Upper lobe of left lung (tissue), 6 donors: Measurements from ENCODE around the gene HACD2. TPM values are rescaled to one million over a fixed set of nuclear protein-coding genes. Genes with fewer than 3 reads are reported as not detected.

ENCODE experiments used
- ATAC-seq, 2 donors: fragments of 200-7000 bp; cut with Tn5 transposase; one replicate each; pipeline ENCODE4 v1.9.1; 2022; ENCODE audit warnings: mild to moderate bottlenecking in 2 of 2, moderate library complexity in 2 of 2; ENCODE audit not compliant: low FRiP score in 2 of 2
- DNase-seq, 2 donors: peaks; one replicate each; pipeline ENCODE4 v3.0.0-alpha.2; 2019 to 2020
- H3K27ac ChIP-seq, 4 donors: fragments of 200-600 bp; sonication (generic); one replicate each; pipeline ENCODE4 v1.5.1; 2016 to 2019
- H3K27me3 ChIP-seq, 4 donors: fragments of 200-600 bp; sonication (generic); one replicate each; pipeline ENCODE4 v1.5.1; 2017 to 2019
- H3K36me3 ChIP-seq, 4 donors: fragments of 200-600 bp; sonication (generic); one replicate each; pipeline ENCODE4 v1.5.1; 2016 to 2019
- H3K4me1 ChIP-seq, 4 donors: fragments of 200-600 bp; sonication (generic); one replicate each; pipeline ENCODE4 v1.5.1; 2018 to 2019
- H3K4me3 ChIP-seq, 4 donors: fragments of 200-600 bp; sonication (generic); one replicate each; pipeline ENCODE4 v1.5.1; 2017 to 2019; ENCODE audit warnings: mild to moderate bottlenecking in 2 of 4, moderate library complexity in 1 of 4
- H3K9me3 ChIP-seq, 4 donors: fragments of 200-600 bp; sonication (generic); one replicate each; pipeline ENCODE4 v1.5.1; 2018 to 2019
- CTCF ChIP-seq, 6 experiments: fragments of 450-650 bp in 4 of 6; fragments of 200-600 bp in 2 of 6; sonication (generic) in 2 of 6; IDR thresholded peaks; one replicate each; pipeline ENCODE4 v1.5.1; 2016 to 2019; ENCODE audit warnings: antibody characterized with exemption in 6 of 6
- EP300 ChIP-seq, 4 donors: sonication (generic); formaldehyde crosslinking; IDR thresholded peaks; one replicate each; pipeline ENCODE4 v1.5.1; 2017; ENCODE audit warnings: antibody characterized with exemption in 4 of 4, control low read depth in 2 of 4
- POLR2A ChIP-seq, 4 donors: fragments of 450-650 bp; IDR thresholded peaks; one replicate each; pipeline ENCODE4 v1.5.1; 2016 to 2017; ENCODE audit warnings: antibody characterized with exemption in 4 of 4, mild to moderate bottlenecking in 2 of 4
- POLR2AphosphoS5 ChIP-seq, 2 donors: sonication (generic); formaldehyde crosslinking; IDR thresholded peaks; one replicate each; pipeline ENCODE4 v1.5.1; 2017; ENCODE audit warnings: antibody characterized with exemption in 2 of 2
- WGBS, 2 donors: methylation state at CpG; one replicate each; pipeline ENCODE4 v1.1.5; 2017 to 2018; 5-methylcytosine and 5-hydroxymethylcytosine counted together
- total RNA-seq, 6 donors: library from RNA; depleted of rRNA in 4 of 6; stranded (reverse); fragments of >200 nt in 4 of 6; gene quantifications; one replicate each; pipeline versions ENCODE4 v1.1.0 to v1.2.1, GENCODE V29; 2016 to 2021
- donor health status: DM: no; HTN: no; CAD: no; lungs with moderate emphysema.
- donor health status: DM: no; HTN: yes; CAD: no; lungs with severe emphysema.

Gene HACD2
- total RNA-seq, 6 donors from 2014 or later: 12.5 to 60.4 (median 39.1) TPM

GRCh38 chr3:123582315-123582714 lies 2.5 kb downstream of the HACD2 start:
- ATAC-seq (no peak), DNase-seq (peak in 1 of 2 donors; percentile 37)
- Histone ChIP-seq H3K4me1 (peaks cover 13 to 34% (median 21%) of the 10 kb centered on the region in 4 donors), H3K4me3 (no peak overlapping the region), H3K27ac (no peak overlapping the region), H3K9me3 (no peaks in the 10 kb centered on the region), H3K27me3 (no peaks in the 10 kb centered on the region), H3K36me3 (peaks cover 0 to 18% (median 2%) of the 10 kb centered on the region in 4 donors)
- TF ChIP-seq CTCF (IDR thresholded peaks at IDR 0.05) (no peak), POLR2AphosphoS5 (IDR thresholded peaks at IDR 0.05) (no peak), POLR2A (IDR thresholded peaks at IDR 0.05) (no peak), EP300 (IDR thresholded peaks at IDR 0.05) (no peak)
- 64 to 67% methylated on average over 3 of the region's 3 CpGs for WGBS, 2 donors

GRCh38 chr3:123576122-123576521 lies 8.7 kb downstream of the HACD2 start:
- H3K9me3 ChIP-seq: no peaks in the 10 kb centered on the region
- H3K4me3 ChIP-seq: no peak overlapping the region
- H3K27me3 ChIP-seq: no peaks in the 10 kb centered on the region
- H3K36me3 ChIP-seq: peaks cover 0 to 23% (median 3%) of the 10 kb centered on the region in 4 donors
- DNase-seq (no peak), ATAC-seq (no peak)
- TF ChIP-seq POLR2A (IDR thresholded peaks at IDR 0.05): no peak
- TF ChIP-seq EP300 (IDR thresholded peaks at IDR 0.05): no peak
- TF ChIP-seq POLR2AphosphoS5 (IDR thresholded peaks at IDR 0.05): no peak
- no peak for TF ChIP-seq CTCF (IDR thresholded peaks at IDR 0.05)
- 85 to 88% methylated on average over 3 of the region's 3 CpGs for WGBS, 2 donors
- H3K27ac ChIP-seq: no peak overlapping the region
- H3K4me1 ChIP-seq: peaks cover 0 to 8% (median 4%) of the 10 kb centered on the region in 4 donors

- H3K9me3 ChIP-seq: no peaks in the 10 kb centered on the region
- H3K27ac ChIP-seq: no peak overlapping the region
- H3K4me3 ChIP-seq: no peak overlapping the region
- ATAC-seq: no peak
- H3K36me3 ChIP-seq: peaks cover 0 to 11% (median under 1%) of the 10 kb centered on the region in 4 donors
- no peaks in the 10 kb centered on the region for H3K27me3 ChIP-seq
- 74 to 97% methylated on average over 2 of the region's 2 CpGs for WGBS, 2 donors
- DNase-seq: no peak
- TF ChIP-seq POLR2A (IDR thresholded peaks at IDR 0.05) (no peak), CTCF (IDR thresholded peaks at IDR 0.05) (no peak), POLR2AphosphoS5 (IDR thresholded peaks at IDR 0.05) (no peak), EP300 (IDR thresholded peaks at IDR 0.05) (no peak)
- peaks cover 0 to 8% (median 0%) of the 10 kb centered on the region in 4 donors for H3K4me1 ChIP-seq
Observed at GRCh38 chr3:123571973-123572365, 12.9 kb downstream of the HACD2 start.

GRCh38 chr3:123571264-123571972 lies 13.4 kb downstream of the HACD2 start:
- ATAC-seq (no peak), DNase-seq (no peak)
- H3K9me3 ChIP-seq: no peaks in the 10 kb centered on the region
- peaks cover 0 to 6% (median 0%) of the 10 kb centered on the region in 4 donors for H3K4me1 ChIP-seq
- TF ChIP-seq EP300 (IDR thresholded peaks at IDR 0.05): no peak
- TF ChIP-seq POLR2AphosphoS5 (IDR thresholded peaks at IDR 0.05): no peak
- no peak for TF ChIP-seq CTCF (IDR thresholded peaks at IDR 0.05)
- no peak for TF ChIP-seq POLR2A (IDR thresholded peaks at IDR 0.05)
- no peaks in the 10 kb centered on the region for H3K27me3 ChIP-seq
- H3K27ac ChIP-seq: no peak overlapping the region
- H3K36me3 ChIP-seq: peaks cover 0 to 6% (median under 1%) of the 10 kb centered on the region in 4 donors
- 61 to 94% methylated on average over 4 of the region's 4 CpGs for WGBS, 2 donors
- H3K4me3 ChIP-seq: no peak overlapping the region

- Histone ChIP-seq H3K4me3 (no peak overlapping the region), H3K4me1 (no peaks in the 10 kb centered on the region), H3K9me3 (no peaks in the 10 kb centered on the region), H3K27me3 (no peaks in the 10 kb centered on the region), H3K36me3 (peaks cover 0 to 10% (median 5%) of the 10 kb centered on the region in 4 donors), H3K27ac (no peak overlapping the region)
- TF ChIP-seq CTCF (IDR thresholded peaks at IDR 0.05) (no peak), EP300 (IDR thresholded peaks at IDR 0.05) (no peak), POLR2A (IDR thresholded peaks at IDR 0.05) (no peak), POLR2AphosphoS5 (IDR thresholded peaks at IDR 0.05) (no peak)
- DNase-seq (no peak), ATAC-seq (no peak)
Observed at GRCh38 chr3:123568875-123569274, 16.0 kb downstream of the HACD2 start.
